ENCODE measurements around the gene C21orf91.

Gene C21orf91

DNA sequence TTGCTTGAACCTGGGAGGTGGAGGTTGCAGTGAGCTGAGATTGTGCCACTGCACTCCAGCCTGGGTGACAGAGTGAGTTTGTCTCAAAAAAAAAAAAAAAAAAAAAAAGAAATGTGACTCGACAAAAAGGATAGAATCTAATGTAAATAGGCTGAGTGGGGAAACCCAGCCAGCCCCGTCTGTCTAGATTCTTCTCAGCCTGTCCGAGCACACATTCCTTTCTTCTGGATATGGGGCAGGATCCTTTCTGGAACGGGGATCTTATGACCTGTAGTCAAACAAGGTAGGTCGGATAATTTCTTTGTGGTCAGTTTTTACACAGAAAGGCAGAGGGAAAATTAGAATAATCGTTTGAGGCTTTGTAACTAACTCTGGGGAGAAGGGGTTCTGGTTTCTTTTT, 74.1 kb downstream of the C21orf91 start:
- no peak overlapping the region for H3K4me3 ChIP-seq (ENCODE audit: low read length)
- no peaks in the 10 kb centered on the region for H4K20me1 ChIP-seq (ENCODE audit: control insufficient read depth, insufficient read depth, low read depth, low read length)
- TF ChIP-seq, protein P1, sequence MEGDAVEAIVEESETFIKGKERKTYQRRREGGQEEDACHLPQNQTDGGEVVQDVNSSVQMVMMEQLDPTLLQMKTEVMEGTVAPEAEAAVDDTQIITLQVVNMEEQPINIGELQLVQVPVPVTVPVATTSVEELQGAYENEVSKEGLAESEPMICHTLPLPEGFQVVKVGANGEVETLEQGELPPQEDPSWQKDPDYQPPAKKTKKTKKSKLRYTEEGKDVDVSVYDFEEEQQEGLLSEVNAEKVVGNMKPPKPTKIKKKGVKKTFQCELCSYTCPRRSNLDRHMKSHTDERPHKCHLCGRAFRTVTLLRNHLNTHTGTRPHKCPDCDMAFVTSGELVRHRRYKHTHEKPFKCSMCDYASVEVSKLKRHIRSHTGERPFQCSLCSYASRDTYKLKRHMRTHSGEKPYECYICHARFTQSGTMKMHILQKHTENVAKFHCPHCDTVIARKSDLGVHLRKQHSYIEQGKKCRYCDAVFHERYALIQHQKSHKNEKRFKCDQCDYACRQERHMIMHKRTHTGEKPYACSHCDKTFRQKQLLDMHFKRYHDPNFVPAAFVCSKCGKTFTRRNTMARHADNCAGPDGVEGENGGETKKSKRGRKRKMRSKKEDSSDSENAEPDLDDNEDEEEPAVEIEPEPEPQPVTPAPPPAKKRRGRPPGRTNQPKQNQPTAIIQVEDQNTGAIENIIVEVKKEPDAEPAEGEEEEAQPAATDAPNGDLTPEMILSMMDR (IDR thresholded peaks at IDR 0.05; ENCODE audit: low read depth, low read length, poor library complexity, severe bottlenecking) = no peak
- no peak for TF ChIP-seq EZH2phosphoT487 (IDR thresholded peaks at IDR 0.05; ENCODE audit: borderline replicate concordance, low read length)
- no peaks in the 10 kb centered on the region for H3F3A ChIP-seq (ENCODE audit: control insufficient read depth, insufficient read depth)
- H3K27me3 ChIP-seq (ENCODE audit: control insufficient read depth, low read length) = no peaks in the 10 kb centered on the region
- H3K27ac ChIP-seq (ENCODE audit: low read depth, low read length) = no peak overlapping the region
- H3K4me2 ChIP-seq (ENCODE audit: low read length) = no peak overlapping the region
- H3K4me1 ChIP-seq (ENCODE audit: control insufficient read depth, low read length) = no peaks in the 10 kb centered on the region
- H3K79me2 ChIP-seq (ENCODE audit: control insufficient read depth, low read length) = no peaks in the 10 kb centered on the region
- H3K36me3 ChIP-seq (ENCODE audit: control insufficient read depth, low read length) = no peaks in the 10 kb centered on the region
- no peaks in the 10 kb centered on the region for H3K9me2 ChIP-seq (replicated peaks; ENCODE audit: control insufficient read depth, low read length)
- H3K9me3 ChIP-seq (ENCODE audit: control insufficient read depth, insufficient read depth, low read length) = no peaks in the 10 kb centered on the region

DNA sequence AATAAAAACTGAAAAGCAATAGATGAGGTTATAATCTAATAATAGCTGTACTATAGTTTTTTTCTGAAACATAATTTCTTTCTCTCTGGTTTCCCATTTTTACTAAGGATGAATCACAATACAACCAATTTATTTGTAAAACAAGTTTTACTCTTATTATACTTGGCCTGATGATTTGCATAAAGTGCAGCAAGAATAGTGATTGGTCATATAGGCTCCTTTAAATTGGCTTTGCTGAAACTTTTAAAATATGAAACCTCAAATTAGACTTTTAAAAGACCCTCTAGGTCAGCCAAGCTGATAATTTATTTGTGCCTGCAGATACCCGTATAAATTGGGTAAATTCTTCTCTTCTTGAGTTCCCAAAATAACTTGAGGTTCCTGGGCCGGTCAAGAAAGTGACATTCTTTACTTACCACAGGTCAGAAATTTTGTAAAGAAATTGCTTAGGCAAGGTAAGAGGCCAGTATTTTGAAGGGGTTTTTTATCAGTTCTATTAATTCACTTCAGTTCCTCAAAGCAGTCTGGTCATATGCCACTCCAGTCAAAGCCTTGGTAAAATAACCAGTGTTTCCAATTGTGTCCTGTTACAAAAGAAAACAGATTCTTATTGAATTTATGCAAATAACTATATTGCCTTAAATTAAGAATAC, 76.1 kb downstream of the C21orf91 start:
- Histone ChIP-seq H3K27me3 (ENCODE audit: control insufficient read depth, low read length) (no peaks in the 10 kb centered on the region), H3K4me3 (ENCODE audit: low read length) (no peak overlapping the region), H3K79me2 (ENCODE audit: control insufficient read depth, low read length) (no peaks in the 10 kb centered on the region), H3K27ac (ENCODE audit: low read depth, low read length) (no peak overlapping the region), H3K9me2 (replicated peaks; ENCODE audit: control insufficient read depth, low read length) (no peaks in the 10 kb centered on the region), H3F3A (ENCODE audit: control insufficient read depth, insufficient read depth) (no peaks in the 10 kb centered on the region), H3K36me3 (ENCODE audit: control insufficient read depth, low read length) (no peaks in the 10 kb centered on the region), H3K4me1 (ENCODE audit: control insufficient read depth, low read length) (no peaks in the 10 kb centered on the region), H3K9me3 (ENCODE audit: control insufficient read depth, insufficient read depth, low read length) (no peaks in the 10 kb centered on the region), H4K20me1 (ENCODE audit: control insufficient read depth, insufficient read depth, low read depth, low read length) (no peaks in the 10 kb centered on the region), H3K4me2 (ENCODE audit: low read length) (no peak overlapping the region)
- no peak for TF ChIP-seq EZH2phosphoT487 (IDR thresholded peaks at IDR 0.05; ENCODE audit: borderline replicate concordance, low read length)
- TF ChIP-seq, protein P1 (IDR thresholded peaks at IDR 0.05; ENCODE audit: low read depth, low read length, poor library complexity, severe bottlenecking) = no peak

DNA sequence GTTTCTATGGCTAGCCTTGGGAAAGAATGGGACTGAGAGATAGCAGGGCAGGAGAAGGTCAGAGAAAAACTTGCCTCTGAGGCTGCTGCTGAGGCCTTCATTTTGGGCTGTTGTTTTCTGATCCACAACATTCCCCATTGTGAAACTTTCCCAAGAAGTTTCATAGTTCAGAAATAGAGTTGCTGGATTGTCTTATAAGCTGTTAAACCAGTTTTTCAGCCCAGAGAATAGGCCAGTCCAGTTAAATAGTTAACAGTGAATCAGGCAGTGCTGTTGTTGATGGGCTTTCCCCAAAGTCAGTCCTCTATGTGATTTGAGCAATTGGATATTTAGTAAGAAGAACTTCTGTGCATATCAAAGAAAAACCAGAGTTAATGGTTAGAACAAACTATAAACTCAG, 77.0 kb downstream of the C21orf91 start:
- H3K36me3 ChIP-seq (ENCODE audit: control insufficient read depth, low read length) = no peaks in the 10 kb centered on the region
- H3K9me3 ChIP-seq (ENCODE audit: control insufficient read depth, insufficient read depth, low read length) = no peaks in the 10 kb centered on the region
- no peaks in the 10 kb centered on the region for H3F3A ChIP-seq (ENCODE audit: control insufficient read depth, insufficient read depth)
- no peaks in the 10 kb centered on the region for H3K27me3 ChIP-seq (ENCODE audit: control insufficient read depth, low read length)
- H3K4me1 ChIP-seq (ENCODE audit: control insufficient read depth, low read length) = no peaks in the 10 kb centered on the region
- H3K79me2 ChIP-seq (ENCODE audit: control insufficient read depth, low read length) = no peaks in the 10 kb centered on the region
- no peak overlapping the region for H3K4me2 ChIP-seq (ENCODE audit: low read length)
- TF ChIP-seq EZH2phosphoT487 (IDR thresholded peaks at IDR 0.05; ENCODE audit: borderline replicate concordance, low read length) = no peak
- TF ChIP-seq, protein P1 (IDR thresholded peaks at IDR 0.05; ENCODE audit: low read depth, low read length, poor library complexity, severe bottlenecking) = no peak
- no peak overlapping the region for H3K4me3 ChIP-seq (ENCODE audit: low read length)
- no peaks in the 10 kb centered on the region for H3K9me2 ChIP-seq (replicated peaks; ENCODE audit: control insufficient read depth, low read length)
- no peak overlapping the region for H3K27ac ChIP-seq (ENCODE audit: low read depth, low read length)
- no peaks in the 10 kb centered on the region for H4K20me1 ChIP-seq (ENCODE audit: control insufficient read depth, insufficient read depth, low read depth, low read length)

Data from DOHH2 (cell line).